CD4-positive, CD25-positive, alpha-beta regulatory T cell (primary cell): ENCODE results near the gene CMKLR1. TPM values are rescaled to one million over a fixed set of nuclear protein-coding genes. Genes with fewer than 3 reads are reported as not detected.

Source experiments
- ATAC-seq, 2 donors: fragments of 150-1000 bp; cut with Tn5 transposase; one replicate each; pipeline ENCODE4 v1.10.0; 2021; ENCODE audit warnings: low read depth in 2 of 2, moderate number of reproducible peaks in 2 of 2, moderate library complexity in 1 of 2
- DNase-seq, 3 donors: peaks; one replicate each; pipeline versions ENCODE4 v3.0.0 to v3.0.0-alpha.2; 2012 to 2022; ENCODE audit warnings: mixed read lengths in 1 of 3
- H3K27ac ChIP-seq: one replicate; pipeline ENCODE4 v1.7.0; 2013; ENCODE audit warnings: mild to moderate bottlenecking, low read length; ENCODE audit not compliant: insufficient read depth, poor library complexity, severe bottlenecking
- H3K27me3 ChIP-seq: one replicate; pipeline ENCODE4 v1.7.0; 2013; ENCODE audit warnings: low read length; ENCODE audit not compliant: control insufficient read depth, insufficient read depth
- H3K36me3 ChIP-seq: one replicate; pipeline ENCODE4 v1.7.0; 2013; ENCODE audit warnings: mild to moderate bottlenecking, low read length, moderate library complexity; ENCODE audit not compliant: control insufficient read depth, insufficient read depth
- H3K4me1 ChIP-seq: 2 replicates; pipeline ENCODE4 v1.7.0; 2013; ENCODE audit warnings: mild to moderate bottlenecking, low read length; ENCODE audit not compliant: insufficient read depth, control insufficient read depth, poor library complexity, severe bottlenecking
- H3K4me3 ChIP-seq: one replicate; pipeline ENCODE4 v1.7.0; 2013; ENCODE audit warnings: low read depth, mild to moderate bottlenecking, low read length, moderate library complexity
- H3K9me3 ChIP-seq, 2 experiments: 1 replicate in 1 of 2; 2 replicates in 1 of 2; pipeline ENCODE4 v1.7.0; 2013; ENCODE audit warnings: low read length in 2 of 2, mild to moderate bottlenecking in 1 of 2, moderate library complexity in 1 of 2; ENCODE audit not compliant: control insufficient read depth in 2 of 2
- H3K27ac Mint-ChIP-seq, 3 donors: one replicate each; pipeline ENCODE4 v1.8.0; 2020 to 2022; ENCODE audit warnings: mild to moderate bottlenecking in 3 of 3, mixed read lengths in 3 of 3, moderate library complexity in 2 of 3
- H3K27me3 Mint-ChIP-seq: one replicate; pipeline ENCODE4 v1.8.0; 2022; ENCODE audit warnings: mild to moderate bottlenecking, mixed read lengths
- H3K36me3 Mint-ChIP-seq: one replicate; pipeline ENCODE4 v1.8.0; 2020; ENCODE audit warnings: mixed read lengths
- H3K4me1 Mint-ChIP-seq, 4 donors: one replicate each; pipeline ENCODE4 v1.8.0; 2020 to 2022; ENCODE audit warnings: mixed read lengths in 4 of 4, mild to moderate bottlenecking in 1 of 4
- H3K4me3 Mint-ChIP-seq, 4 donors: one replicate each; pipeline ENCODE4 v1.8.0; 2020 to 2022; ENCODE audit warnings: mild to moderate bottlenecking in 4 of 4, mixed read lengths in 4 of 4, moderate library complexity in 3 of 4
- H3K9me3 Mint-ChIP-seq, 7 donors: one replicate each; pipeline ENCODE4 v1.8.0; 2020 to 2022; ENCODE audit warnings: mixed read lengths in 7 of 7, mild to moderate bottlenecking in 3 of 7, moderate library complexity in 2 of 7
- polyA plus RNA-seq, 4 donors: library from polyadenylated mRNA; unstranded; fragments of 300-500 nt; fragmentation: Illumina TruSeq; gene quantifications; one replicate each; pipeline ENCODE4 v1.2.3, GENCODE V29; 2021
- total RNA-seq: library from RNA; stranded (reverse); gene quantifications from one replicate; pipeline ENCODE4 v1.2.3, GENCODE V29; 2022

The CMKLR1 gene
- total and polyA plus RNA-seq, 5 donors from 2014 or later: 0.18 to 1.6 (median 0.30) TPM

- H3K27me3 ChIP-seq: no peaks in the 10 kb centered on the region
- ATAC-seq (no peak), DNase-seq (no peak)
- Mint-ChIP-seq H3K27ac (peak overlapping the region; percentile 64 to 88 (median 83)), H3K9me3 (peaks cover 0 to 3% (median 0%) of the 10 kb centered on the region in 7 donors), H3K36me3 (no peaks in the 10 kb centered on the region), H3K4me3 (peak overlapping the region in 2 of 4 donors; percentile 40 to 72), H3K27me3 (peaks cover 4% of the 10 kb centered on the region), H3K4me1 (peaks cover 4 to 67% (median 24%) of the 10 kb centered on the region in 4 donors)
- H3K27ac ChIP-seq: no peak overlapping the region
- no peaks in the 10 kb centered on the region for H3K9me3 ChIP-seq
- no peaks in the 10 kb centered on the region for H3K36me3 ChIP-seq
- peaks cover 44% of the 10 kb centered on the region for H3K4me1 ChIP-seq
- H3K4me3 ChIP-seq: no peak overlapping the region
Measured at GRCh38 chr12:108305991-108306501, 33.1 kb downstream of the CMKLR1 start.

DNA sequence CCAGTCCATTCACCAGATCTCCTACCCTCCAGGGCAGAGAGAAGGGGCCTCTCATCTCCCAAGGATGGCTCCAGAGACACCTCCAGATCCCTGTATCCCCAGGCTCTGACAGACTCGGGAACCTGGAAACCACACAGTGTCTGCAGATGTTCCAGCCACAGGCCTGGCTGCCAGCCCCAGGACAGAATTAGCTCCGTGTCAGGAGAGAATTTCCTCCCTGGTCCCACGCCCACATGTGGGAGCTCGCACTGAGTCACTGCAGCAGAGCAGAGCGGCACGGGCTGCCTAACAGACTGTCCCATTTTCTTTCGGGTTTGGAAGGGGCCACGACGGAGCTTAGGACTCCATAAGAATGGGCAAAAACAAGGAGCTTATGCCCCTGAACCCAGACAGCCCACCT lies 33.6 kb downstream of the CMKLR1 start:
- no peak overlapping the region for H3K4me3 Mint-ChIP-seq
- Histone ChIP-seq H3K27me3 (no peaks in the 10 kb centered on the region), H3K4me1 (peaks cover 46% of the 10 kb centered on the region), H3K4me3 (no peak overlapping the region), H3K36me3 (no peaks in the 10 kb centered on the region), H3K27ac (no peak overlapping the region), H3K9me3 (no peaks in the 10 kb centered on the region)
- H3K27me3 Mint-ChIP-seq: peaks cover 4% of the 10 kb centered on the region
- peak overlapping the region in 1 of 3 donors; percentile 64 for H3K27ac Mint-ChIP-seq
- H3K36me3 Mint-ChIP-seq: no peaks in the 10 kb centered on the region
- DNase-seq (no peak), ATAC-seq (no peak)
- H3K4me1 Mint-ChIP-seq: peaks cover 8 to 70% (median 26%) of the 10 kb centered on the region in 4 donors
- peaks cover 0 to 3% (median 0%) of the 10 kb centered on the region in 7 donors for H3K9me3 Mint-ChIP-seq

GRCh38 chr12:108304633-108305032 lies 34.5 kb downstream of the CMKLR1 start:
- Histone ChIP-seq H3K27me3 (no peaks in the 10 kb centered on the region), H3K27ac (no peak overlapping the region), H3K9me3 (no peaks in the 10 kb centered on the region), H3K36me3 (no peaks in the 10 kb centered on the region), H3K4me3 (no peak overlapping the region), H3K4me1 (peaks cover 55% of the 10 kb centered on the region)
- no peaks in the 10 kb centered on the region for H3K36me3 Mint-ChIP-seq
- peaks cover 4% of the 10 kb centered on the region for H3K27me3 Mint-ChIP-seq
- H3K27ac Mint-ChIP-seq: peak overlapping the region in 2 of 3 donors; percentile 13 to 79
- DNase-seq (no peak), ATAC-seq (no peak)
- H3K9me3 Mint-ChIP-seq: peaks cover 0 to 3% (median 0%) of the 10 kb centered on the region in 7 donors
- peak overlapping the region in 1 of 4 donors; percentile 19 for H3K4me3 Mint-ChIP-seq
- peaks cover 9 to 76% (median 31%) of the 10 kb centered on the region in 4 donors for H3K4me1 Mint-ChIP-seq

DNA sequence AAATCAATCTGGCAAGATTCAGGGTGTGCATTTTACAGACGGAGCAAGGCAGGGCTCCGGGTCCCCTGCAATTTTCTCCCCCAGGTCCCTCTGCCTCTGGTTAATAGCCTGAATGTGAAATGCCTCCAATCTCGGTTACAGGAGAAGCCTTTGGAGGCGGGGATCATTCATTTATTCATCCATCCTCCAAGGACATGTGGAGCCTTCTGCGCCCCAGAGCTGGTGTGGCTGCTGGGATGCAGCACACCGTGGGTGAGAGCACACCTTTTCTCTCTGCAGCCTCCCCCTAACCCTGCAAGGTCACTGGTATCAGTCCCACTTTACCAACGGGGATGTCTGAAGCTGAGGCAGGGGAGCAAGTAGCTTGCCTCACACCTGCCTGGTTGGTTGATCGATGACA lies 35.4 kb downstream of the CMKLR1 start:
- peaks cover 9 to 80% (median 32%) of the 10 kb centered on the region in 4 donors for H3K4me1 Mint-ChIP-seq
- H3K36me3 Mint-ChIP-seq: no peaks in the 10 kb centered on the region
- H3K27me3 ChIP-seq: no peaks in the 10 kb centered on the region
- H3K4me1 ChIP-seq: peaks cover 65% of the 10 kb centered on the region
- ATAC-seq: no peak
- H3K27me3 Mint-ChIP-seq: peaks cover 4% of the 10 kb centered on the region
- no peak overlapping the region for H3K27ac Mint-ChIP-seq
- H3K9me3 Mint-ChIP-seq: peaks cover 0 to 3% (median 0%) of the 10 kb centered on the region in 7 donors
- H3K4me3 Mint-ChIP-seq: no peak overlapping the region
- no peak for DNase-seq
- no peaks in the 10 kb centered on the region for H3K36me3 ChIP-seq
- no peak overlapping the region for H3K4me3 ChIP-seq
- H3K9me3 ChIP-seq: no peaks in the 10 kb centered on the region
- no peak overlapping the region for H3K27ac ChIP-seq

GRCh38 chr12:108302403-108303311 lies 36.5 kb downstream of the CMKLR1 start:
- Histone ChIP-seq H3K27me3 (no peaks in the 10 kb centered on the region), H3K36me3 (no peaks in the 10 kb centered on the region), H3K27ac (no peak overlapping the region), H3K4me3 (no peak overlapping the region), H3K9me3 (no peaks in the 10 kb centered on the region), H3K4me1 (peaks cover 70% of the 10 kb centered on the region)
- Mint-ChIP-seq H3K4me1 (peaks cover 8 to 83% (median 33%) of the 10 kb centered on the region in 4 donors), H3K9me3 (peaks cover 0 to 3% (median 0%) of the 10 kb centered on the region in 7 donors), H3K27ac (peak overlapping the region in 1 of 3 donors; percentile 48), H3K36me3 (no peaks in the 10 kb centered on the region), H3K4me3 (peak overlapping the region in 1 of 4 donors; percentile 68), H3K27me3 (peaks cover 4% of the 10 kb centered on the region)
- no peak for ATAC-seq
- no peak for DNase-seq

- H3K4me1 Mint-ChIP-seq: peaks cover 13 to 84% (median 36%) of the 10 kb centered on the region in 4 donors
- peak overlapping the region in 3 of 4 donors; percentile 1 to 68 (median 60) for H3K4me3 Mint-ChIP-seq
- Histone ChIP-seq H3K36me3 (no peaks in the 10 kb centered on the region), H3K9me3 (no peaks in the 10 kb centered on the region), H3K27ac (no peak overlapping the region), H3K4me1 (peaks cover 70% of the 10 kb centered on the region), H3K4me3 (peak overlapping the region; percentile 10), H3K27me3 (no peaks in the 10 kb centered on the region)
- DNase-seq: no peak
- no peak for ATAC-seq
- peaks cover 4% of the 10 kb centered on the region for H3K27me3 Mint-ChIP-seq
- peak overlapping the region; percentile 41 to 53 (median 48) for H3K27ac Mint-ChIP-seq
- H3K36me3 Mint-ChIP-seq: no peaks in the 10 kb centered on the region
- H3K9me3 Mint-ChIP-seq: peaks cover 0 to 3% (median 0%) of the 10 kb centered on the region in 7 donors
Measured at GRCh38 chr12:108302016-108302402, 37.1 kb downstream of the CMKLR1 start.

DNA sequence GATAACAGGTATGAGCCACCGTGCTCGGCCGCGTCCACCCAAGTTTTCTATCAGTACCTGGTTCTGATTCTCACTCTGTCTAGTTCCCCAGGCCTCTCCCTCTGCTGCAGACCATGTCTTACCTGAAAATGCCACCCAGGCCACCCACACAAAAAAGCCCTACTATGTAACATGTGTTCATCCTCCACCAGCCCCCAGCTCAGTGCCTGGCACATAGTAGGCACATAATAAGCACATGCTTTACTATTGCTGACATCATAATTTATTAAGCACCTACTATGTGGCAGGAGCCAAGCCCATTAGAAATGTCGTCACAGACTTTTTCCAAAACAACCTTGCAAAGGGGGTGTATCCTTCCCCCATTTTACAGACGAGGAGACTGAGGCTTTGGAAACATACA lies 37.8 kb downstream of the CMKLR1 start:
- no peaks in the 10 kb centered on the region for H3K36me3 ChIP-seq
- no peaks in the 10 kb centered on the region for H3K27me3 ChIP-seq
- no peaks in the 10 kb centered on the region for H3K9me3 ChIP-seq
- Mint-ChIP-seq H3K36me3 (no peaks in the 10 kb centered on the region), H3K4me3 (peak overlapping the region in 2 of 4 donors; percentile 52 to 68), H3K27ac (peak overlapping the region; percentile 53 to 90 (median 57)), H3K27me3 (no peaks in the 10 kb centered on the region), H3K4me1 (peaks cover 8 to 84% (median 35%) of the 10 kb centered on the region in 4 donors), H3K9me3 (peaks cover 0 to 3% (median 0%) of the 10 kb centered on the region in 7 donors)
- peak overlapping the region; percentile 10 for H3K4me3 ChIP-seq
- DNase-seq (no peak), ATAC-seq (no peak)
- no peak overlapping the region for H3K27ac ChIP-seq
- peaks cover 66% of the 10 kb centered on the region for H3K4me1 ChIP-seq
